HG02970 (cell line): Measurements from ENCODE around the gene SPATA31D3.
"Not testable (repeated sequence)": the region's sequence is repeated elsewhere in the genome, so short reads cannot be mapped to it uniquely, and the experiment has no call there.

Experiments used
- ATAC-seq: cut with Tn5 transposase; IDR thresholded peaks from one replicate; pipeline ENCODE4 v1.9.1; 2021; ENCODE audit warnings: mild to moderate bottlenecking, moderate library complexity, moderate number of reproducible peaks; ENCODE audit not compliant: unreplicated experiment, low FRiP score

The SPATA31D3 gene

DNA sequence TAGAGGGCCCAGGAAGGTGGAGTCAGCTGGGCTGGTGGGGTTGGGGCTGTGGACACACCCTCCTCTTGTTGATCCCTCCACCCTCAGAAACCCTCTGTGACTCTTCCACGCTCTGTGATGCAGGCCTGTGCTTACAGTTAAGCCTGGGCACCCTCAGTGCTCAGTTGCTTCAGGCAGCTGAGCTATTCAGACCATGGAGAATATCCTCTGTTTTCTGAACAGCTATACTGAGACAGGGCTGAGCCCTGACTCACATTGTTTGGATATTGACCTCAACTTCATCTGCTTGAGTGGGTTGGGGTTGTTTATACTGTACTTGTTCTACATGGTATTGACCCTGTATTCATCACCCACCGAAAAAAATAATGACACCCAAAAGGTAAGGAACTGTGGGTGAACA lies at the start of gene SPATA31D3:
Gene SPATA31D3 (plus strand): TSS at position 108 of the 400 bp plus-strand sequence. CDS start 86 bp downstream, at position 194.
- ATAC-seq, result not testable (repeated sequence)

DNA sequence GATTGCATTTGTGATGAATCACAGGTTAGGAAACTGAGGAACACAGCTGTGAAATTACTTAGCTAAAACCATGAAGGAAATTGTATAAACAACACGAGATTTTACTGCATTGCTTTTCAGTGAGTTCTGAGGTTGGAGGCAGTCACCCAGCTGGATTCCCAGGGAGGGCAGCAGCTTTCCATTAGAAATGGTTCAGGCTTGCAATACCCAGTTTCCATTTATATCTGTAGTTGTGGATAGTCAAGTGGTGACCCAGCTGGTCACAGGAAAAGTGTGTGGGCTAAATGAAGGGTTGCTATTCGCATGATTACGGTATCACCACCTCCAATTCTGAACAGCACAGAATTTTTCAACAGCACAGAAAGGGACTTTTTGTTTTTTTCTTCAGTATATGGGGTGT lies 49.4 kb upstream of the SPATA31D3 start:
- no peak for ATAC-seq

DNA sequence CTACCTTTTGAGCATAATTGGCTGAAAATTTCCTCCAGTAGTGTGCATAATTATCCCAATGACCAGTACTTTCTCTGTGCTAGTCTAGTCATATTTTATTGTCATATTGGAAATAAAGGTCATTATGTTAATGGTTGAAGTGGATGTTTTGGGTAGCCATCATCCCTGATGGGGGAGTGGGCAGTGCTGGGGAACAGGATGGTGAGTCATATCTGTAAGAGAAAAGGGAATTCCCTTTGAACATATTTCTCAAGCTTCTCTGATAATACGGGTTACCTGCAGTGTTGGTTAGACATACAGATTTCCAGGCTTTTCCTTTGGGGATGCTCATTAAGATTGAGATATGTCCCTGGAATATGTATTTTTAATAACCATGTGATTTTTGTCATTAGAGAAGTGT lies 48.4 kb upstream of the SPATA31D3 start:
- ATAC-seq, result no peak

DNA sequence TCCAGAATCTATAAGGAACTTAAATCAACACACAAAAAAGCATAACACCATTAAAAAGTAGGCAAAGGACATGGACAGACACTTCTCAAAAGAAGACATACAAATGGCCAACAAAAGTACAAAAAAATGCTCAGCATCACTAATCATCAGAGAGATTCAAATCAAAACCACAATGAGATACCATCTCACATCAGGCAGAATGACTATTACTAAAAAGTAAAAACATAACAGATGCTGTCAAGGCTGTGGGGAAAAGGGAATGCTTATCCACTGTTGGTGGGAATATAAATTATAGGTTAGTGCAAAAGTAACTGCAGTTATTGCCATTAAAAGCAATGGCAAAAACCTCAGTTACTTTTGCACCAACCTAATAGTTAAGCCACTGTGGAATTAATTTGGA lies 47.2 kb upstream of the SPATA31D3 start:
- no peak for ATAC-seq

DNA sequence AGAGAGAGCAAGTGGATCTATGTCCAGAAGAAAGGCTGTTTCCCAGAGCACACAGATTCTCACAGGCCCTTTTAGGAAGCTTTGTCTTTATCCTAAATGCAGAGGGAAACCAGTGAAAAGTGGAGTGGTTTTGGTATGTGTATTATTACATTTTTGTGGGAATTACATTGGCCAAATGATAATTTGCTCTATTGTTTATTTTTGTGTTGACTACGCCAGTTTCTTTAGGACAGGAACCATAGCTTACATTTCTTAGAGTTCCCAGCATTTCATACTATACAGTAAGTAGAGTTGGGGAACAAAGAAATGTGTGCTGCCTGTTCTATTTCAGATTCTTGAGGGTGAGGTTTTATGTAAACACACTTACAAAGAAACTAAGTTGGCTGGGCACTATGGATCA lies 44.4 kb upstream of the SPATA31D3 start:
- no peak for ATAC-seq

DNA sequence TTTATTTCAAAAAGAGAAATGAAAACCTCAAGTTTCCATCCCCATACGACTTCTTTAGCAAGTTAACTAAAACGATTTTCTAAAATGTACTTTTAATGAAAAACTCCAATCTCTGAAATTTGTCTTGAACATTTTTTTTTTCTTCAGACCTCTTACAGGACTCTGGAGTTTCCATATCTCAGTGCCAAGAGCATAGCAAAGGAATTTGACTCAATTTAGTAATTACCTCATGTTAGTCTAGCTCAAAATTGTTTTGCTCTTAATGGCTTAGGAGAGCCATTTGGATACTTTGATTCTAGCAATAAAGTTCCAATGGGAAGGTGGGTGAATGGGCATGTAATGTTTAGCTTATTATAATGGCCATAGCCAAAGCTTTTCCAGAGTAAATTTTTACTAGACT lies 41.1 kb upstream of the SPATA31D3 start:
- ATAC-seq, result no peak

DNA sequence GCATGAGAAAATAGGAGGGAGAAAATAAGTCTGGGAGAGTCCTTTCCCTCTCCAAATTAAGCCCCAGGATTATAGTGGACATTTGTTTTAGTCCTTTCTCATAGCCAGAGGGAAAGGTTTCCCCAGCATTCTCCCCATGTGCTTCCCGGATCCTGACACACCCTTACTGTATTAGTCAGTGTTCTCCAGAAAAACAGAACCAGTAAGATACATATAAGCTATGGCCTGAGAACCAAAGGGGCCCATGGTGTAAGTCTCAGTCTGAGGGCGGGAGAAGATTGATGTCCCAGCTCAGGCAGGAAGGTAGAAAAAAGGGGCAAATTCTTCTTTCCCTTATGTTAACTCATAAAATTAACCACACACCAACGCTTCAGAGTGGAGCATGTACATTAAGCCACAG lies 40.7 kb upstream of the SPATA31D3 start:
- no peak for ATAC-seq

DNA sequence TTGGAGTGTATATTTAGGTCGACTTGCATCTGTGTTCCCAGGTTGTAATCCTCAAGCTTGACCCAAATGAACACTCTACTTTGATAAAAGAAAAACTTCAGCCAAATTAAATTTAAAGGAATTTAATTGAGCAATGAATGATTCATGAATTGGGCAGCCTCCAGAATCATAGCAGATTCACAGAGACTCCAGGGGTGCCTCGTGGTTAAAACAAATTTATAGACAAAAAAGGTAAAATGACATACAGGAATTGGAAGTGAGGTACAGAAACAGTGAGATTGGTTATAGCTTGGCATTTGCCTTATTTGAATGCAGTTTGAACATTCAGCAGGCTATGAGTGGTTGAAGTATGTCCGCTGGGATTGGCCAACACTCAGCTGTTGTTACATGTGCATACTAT lies 36.6 kb upstream of the SPATA31D3 start:
- ATAC-seq, result no peak

DNA sequence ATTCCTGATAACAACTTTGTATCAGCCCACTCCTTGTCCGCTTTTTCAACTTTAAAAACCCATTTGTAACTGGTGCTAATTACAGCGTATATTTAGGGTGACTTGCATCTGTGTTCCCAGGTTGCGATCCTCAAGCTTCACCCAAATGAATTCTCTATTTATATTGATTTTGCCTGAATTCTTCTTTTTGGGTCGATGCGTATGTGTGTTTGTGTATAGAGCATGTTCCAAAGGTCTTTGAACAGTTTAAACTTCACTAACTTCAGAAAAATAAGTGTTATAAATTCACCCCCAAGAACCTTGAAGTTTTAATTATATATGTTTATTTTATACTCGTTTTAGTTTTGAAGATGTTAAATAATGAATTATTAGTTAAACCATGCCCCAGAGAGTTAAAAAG lies 31.2 kb upstream of the SPATA31D3 start:
- no peak for ATAC-seq

DNA sequence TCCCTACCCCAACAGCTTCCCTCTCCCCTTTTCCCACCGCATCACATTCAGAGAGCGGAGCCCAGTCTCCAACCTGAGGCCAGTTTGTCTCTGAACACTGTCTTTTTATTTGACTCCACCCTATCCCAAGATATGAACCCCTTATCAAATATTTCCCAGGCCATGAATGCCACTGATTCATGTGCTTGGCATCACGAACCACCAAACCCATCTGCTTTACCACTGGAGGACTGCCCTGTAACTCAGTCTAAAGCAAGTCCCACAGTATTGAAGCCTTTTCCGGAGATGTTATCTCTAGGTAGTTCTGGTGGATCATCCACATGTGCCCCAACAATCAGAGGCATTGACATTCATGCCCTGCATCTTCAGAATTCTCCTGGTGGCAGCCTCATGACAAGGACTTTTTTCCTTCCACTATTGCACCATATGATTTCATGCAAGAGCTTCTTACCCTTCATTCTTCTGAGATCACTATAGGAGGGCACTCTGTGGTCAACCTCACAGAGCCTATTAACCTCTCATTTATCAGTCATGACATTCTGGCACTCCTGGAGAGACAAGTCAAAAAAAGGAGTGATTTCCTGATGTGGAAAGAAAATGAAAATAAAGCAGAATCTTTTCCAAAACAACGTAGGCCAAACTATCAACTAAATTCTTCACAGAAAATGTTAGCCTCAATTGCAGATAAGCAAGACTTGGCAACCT lies 27.3 kb upstream of the SPATA31D3 start:
- ATAC-seq, result no peak

DNA sequence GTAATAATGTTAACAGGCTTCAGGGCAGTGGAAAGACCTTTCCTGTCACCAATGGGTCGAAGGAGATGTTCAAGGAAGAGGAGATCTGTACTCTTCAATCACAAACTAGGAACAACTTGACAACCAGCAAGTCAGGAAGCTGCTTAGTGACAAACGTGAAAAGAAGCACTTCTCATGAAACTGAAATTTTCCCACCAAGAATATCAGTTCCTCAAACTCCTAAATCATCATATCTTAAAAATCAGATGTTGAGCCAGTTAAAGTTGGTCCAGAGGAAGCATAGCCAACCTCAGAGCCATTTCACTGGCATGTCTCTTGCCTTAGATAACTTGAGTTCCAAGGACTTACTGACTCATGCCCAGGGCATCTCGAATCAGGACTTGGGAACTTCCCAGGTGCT lies 24.8 kb upstream of the SPATA31D3 start:
- ATAC-seq, result not testable (repeated sequence)

DNA sequence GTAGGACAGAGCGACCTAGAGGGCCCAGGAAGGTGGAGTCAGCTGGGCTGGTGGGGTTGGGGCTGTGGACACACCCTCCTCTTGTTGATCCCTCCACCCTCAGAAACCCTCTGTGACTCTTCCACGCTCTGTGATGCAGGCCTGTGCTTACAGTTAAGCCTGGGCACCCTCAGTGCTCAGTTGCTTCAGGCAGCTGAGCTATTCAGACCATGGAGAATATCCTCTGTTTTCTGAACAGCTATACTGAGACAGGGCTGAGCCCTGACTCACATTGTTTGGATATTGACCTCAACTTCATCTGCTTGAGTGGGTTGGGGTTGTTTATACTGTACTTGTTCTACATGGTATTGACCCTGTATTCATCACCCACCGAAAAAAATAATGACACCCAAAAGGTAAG lies 15.0 kb upstream of the SPATA31D3 start, which contains the start of gene SPATA31D4:
Gene SPATA31D4 (plus strand): TSS at position 124 of the 400 bp plus-strand sequence. CDS start 86 bp downstream, at position 210.
- not testable (repeated sequence) for ATAC-seq

DNA sequence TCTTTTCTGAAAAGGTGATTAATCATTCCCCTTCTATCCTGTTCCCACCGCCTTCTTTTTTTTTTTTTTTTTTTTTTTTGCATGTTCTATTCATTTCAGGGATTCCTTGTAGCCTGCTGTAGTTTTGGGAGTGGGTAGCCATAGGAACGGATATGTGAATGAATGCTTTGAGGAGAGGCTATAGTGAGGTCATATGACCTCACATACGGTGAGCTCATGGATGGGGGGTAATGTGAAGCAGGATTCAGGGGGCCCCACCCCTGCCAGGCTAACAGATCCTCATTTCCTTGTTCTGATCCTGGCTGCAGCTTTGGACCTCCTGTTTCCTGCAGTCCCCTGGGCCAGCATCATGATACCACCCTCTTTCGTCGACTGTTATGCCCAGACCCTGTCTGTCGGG lies 13.2 kb upstream of the SPATA31D3 start:
- not testable (repeated sequence) for ATAC-seq

DNA sequence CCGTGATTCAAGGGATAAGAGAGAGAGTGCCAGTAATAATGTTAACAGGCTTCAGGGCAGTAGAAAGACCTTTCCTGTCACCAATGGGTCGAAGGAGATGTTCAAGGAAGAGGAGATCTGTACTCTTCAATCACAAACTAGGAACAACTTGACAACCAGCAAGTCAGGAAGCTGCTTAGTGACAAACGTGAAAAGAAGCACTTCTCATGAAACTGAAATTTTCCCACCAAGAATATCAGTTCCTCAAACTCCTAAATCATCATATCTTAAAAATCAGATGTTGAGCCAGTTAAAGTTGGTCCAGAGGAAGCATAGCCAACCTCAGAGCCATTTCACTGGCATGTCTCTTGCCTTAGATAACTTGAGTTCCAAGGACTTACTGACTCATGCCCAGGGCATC lies 9.8 kb upstream of the SPATA31D3 start:
- not testable (repeated sequence) for ATAC-seq

DNA sequence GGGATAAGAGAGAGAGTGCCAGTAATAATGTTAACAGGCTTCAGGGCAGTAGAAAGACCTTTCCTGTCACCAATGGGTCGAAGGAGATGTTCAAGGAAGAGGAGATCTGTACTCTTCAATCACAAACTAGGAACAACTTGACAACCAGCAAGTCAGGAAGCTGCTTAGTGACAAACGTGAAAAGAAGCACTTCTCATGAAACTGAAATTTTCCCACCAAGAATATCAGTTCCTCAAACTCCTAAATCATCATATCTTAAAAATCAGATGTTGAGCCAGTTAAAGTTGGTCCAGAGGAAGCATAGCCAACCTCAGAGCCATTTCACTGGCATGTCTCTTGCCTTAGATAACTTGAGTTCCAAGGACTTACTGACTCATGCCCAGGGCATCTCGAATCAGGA lies 5.3 kb downstream of the SPATA31D3 start:
- ATAC-seq, result not testable (repeated sequence)

DNA sequence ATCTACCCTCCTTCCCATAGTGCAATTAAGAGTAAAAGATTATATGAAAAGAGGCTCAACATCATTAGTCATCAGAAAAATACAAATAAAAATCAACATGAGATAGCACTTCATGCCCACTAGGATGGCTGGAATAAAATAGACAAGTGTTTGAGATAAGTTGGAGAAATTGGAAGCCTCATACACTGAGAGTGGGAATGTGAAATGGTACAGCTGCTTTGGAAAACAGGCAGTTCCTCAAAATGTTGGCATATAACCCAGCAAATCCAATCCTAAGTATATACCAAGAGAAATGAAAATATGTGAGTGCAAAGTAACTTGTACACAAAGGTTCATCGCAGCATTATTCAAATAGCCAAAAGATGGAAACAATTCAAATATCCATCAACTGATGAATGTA lies 9.8 kb downstream of the SPATA31D3 start:
- ATAC-seq, result no peak

DNA sequence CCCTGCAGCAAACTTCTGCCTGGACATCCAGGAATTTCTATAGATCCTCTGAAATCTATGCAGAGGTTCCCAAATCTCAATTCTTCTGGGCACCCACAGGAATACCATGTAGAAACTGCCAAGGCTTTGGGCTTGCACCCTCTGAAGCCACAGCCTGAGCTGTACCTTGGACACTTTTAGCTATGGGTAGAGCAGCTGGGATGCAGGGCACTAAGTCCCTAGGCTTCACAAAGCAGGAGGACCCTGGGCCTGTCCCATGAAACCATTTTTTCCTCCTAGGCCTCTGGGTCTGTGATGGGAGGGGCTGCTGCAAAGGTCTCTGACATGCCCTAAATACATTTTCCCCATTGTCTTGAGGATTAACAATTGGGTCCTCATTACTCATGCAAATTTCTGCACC lies 12.3 kb downstream of the SPATA31D3 start:
- no peak for ATAC-seq

DNA sequence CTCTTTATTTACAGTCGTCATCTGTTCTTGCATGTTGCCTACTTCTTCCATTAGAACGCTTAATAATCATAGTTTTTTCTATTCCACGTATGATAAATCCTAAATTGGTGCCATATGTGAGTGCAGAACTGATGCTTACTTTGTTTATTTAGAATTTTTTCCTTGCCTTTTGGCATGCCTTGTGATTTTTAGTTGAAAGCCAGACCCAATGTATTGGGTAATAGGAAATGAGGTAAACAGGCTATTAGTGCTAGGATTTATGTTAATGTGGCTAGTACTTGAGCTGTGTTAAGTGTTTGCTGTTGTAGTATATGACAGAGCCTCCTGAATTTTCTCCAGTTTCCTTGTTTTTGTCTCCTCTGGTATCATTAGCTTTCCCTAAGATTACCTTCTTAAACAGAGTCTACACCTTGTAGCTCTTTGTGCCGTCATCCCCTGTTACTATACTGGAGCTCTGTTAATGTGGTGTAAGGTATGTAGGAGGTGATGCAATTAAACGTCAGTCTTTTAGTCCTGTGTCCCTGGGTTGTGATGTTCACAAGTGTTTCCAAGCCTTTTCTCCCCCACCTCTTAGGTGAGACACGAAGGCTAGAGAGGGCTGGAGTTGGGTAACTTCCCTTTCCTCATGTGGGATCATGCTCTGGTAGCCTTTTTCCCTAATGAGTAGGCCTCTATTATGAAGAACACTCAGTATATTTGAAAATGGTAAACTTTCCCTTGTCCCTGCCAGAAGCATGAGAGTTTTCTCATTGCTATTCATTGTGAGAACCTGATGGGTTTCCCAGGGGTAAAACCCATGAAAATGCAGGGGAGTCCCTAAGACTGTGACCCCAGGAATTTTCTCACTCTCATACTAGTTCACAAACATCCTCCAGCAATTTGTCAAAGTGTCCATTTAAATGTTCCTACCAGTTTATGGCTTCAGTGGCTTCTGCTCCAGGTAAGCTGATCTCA lies 21.2 kb downstream of the SPATA31D3 start:
- ATAC-seq, result no peak

DNA sequence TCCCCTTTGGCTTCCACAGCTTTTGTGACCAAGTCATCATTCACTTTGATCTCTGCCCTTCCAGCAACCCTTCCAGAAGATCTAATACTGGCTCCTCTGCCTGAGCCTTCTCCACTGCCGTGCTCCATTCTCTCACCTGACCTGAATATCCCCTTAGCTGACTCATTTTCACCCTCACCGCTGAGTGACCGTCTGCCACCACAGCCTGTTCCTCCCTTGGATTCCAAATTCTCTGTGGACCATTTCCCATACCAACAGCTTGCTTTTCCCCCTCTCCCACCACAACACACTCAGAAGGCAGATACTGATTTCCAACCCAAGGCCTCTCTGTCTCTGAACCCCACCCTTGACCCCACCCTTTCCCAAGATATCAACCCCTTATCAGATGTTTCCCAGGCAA lies 24.7 kb downstream of the SPATA31D3 start:
- ATAC-seq, result no peak

DNA sequence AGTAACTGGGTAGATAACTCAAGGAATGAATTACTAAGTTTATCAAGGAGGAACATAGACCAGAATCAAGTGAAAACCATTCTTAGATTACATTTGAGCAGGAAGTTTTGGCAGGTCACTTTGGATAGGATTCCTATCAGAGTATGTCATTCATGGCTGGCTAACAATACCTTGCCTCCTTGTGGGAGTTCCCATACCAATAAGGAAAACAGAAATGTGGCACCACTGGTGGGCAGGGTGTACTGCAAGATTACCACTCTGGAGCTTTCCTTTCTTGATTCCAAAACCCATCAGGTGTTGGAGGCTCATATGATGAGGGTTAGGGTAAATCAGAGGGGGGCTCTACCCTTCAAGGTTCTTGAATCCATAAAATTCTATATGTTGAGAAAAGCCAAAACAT lies 26.7 kb downstream of the SPATA31D3 start:
- no peak for ATAC-seq

DNA sequence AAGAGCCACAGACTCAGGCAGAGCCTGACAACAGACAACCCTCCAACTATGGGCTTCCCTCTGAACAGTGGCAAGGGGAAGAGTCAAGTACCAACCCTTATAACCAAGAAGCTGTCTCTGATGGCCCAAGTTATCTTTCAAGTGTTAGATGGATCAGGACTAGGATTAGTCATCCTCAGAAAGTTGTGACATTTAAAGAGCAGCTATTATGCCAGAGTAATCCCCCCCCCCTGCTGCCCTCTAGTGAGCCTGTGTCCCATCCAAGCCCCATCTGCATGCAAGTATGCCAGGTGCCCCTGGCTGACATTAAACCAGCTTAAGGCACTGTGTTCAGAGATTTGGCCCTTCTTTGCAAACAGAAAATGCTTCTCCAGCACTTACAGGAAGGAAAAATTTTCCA lies 28.4 kb downstream of the SPATA31D3 start:
- ATAC-seq, result no peak
